Transverse colon (tissue), 4 donors: ENCODE data around the gene ZC3H18.

Experiments
- CTCF ChIP-seq, 5 experiments: fragments of 200-600 bp in 3 of 5; fragments of 450-650 bp in 2 of 5; sonication (generic) in 3 of 5; IDR thresholded peaks; 1 replicate in 2 of 5; 2 replicates in 3 of 5; pipeline ENCODE4 v1.5.1; 2016 to 2017; ENCODE audit warnings: antibody characterized with exemption in 5 of 5, inconsistent platforms in 3 of 5, mild to moderate bottlenecking in 2 of 5, moderate library complexity in 1 of 5
- EP300 ChIP-seq: sonication (generic); formaldehyde crosslinking; IDR thresholded peaks from one replicate; pipeline ENCODE4 v1.6.1; 2017; ENCODE audit warnings: antibody characterized with exemption, low read depth
- POLR2AphosphoS5 ChIP-seq, 3 donors: sonication (generic); formaldehyde crosslinking; IDR thresholded peaks; one replicate each; pipeline ENCODE4 v1.6.1; 2016; ENCODE audit warnings: antibody characterized with exemption in 3 of 3

- no peak for TF ChIP-seq CTCF (IDR thresholded peaks at IDR 0.05)
- no peak for TF ChIP-seq POLR2AphosphoS5 (IDR thresholded peaks at IDR 0.05)
- TF ChIP-seq EP300: no peak
These were observed 31.9 kb downstream of the ZC3H18 start for GRCh38 chr16:88602091-88602490.
